OCI-LY7 (cell line): ENCODE data around the gene MED14. TPM values are rescaled to one million over a fixed set of nuclear protein-coding genes. Genes with fewer than 3 reads are reported as not detected.

ENCODE experiments used
- BruUV-seq: library from RNA; stranded (reverse); fragments of 400-500 nt; replicated peaks from 2 replicates; lab custom pipeline; 2021; lab: Mats Ljungman, UMichigan
- CTCF ChIA-PET: fragments of 300-600 bp; sonication (Branson Sonifier 250); formaldehyde crosslinking; loops from one replicate; lab custom pipeline; 2022; ENCODE audit warnings: antibody characterized with exemption; ENCODE audit not compliant: unreplicated experiment; lab: Charles Lee
- POLR2A ChIA-PET: fragments of 300-600 bp; sonication (Branson Sonifier 250); formaldehyde crosslinking; loops from one replicate; lab custom pipeline; 2022; ENCODE audit warnings: antibody characterized with exemption; lab: Charles Lee
- DNase-seq: peaks from one replicate; pipeline ENCODE4 v3.0.0-alpha.2; 2015; ENCODE audit warnings: low spot score
- H2AFZ ChIP-seq: fragments of 200-600 bp; sonication (generic), shearing (Covaris generic); 2 replicates; pipeline ENCODE4 v1.6.1; 2014; ENCODE audit warnings: mild to moderate bottlenecking, antibody characterized with exemption, low read length, moderate library complexity
- H3K27ac ChIP-seq: fragments of 200-600 bp; sonication (generic); 2 replicates; pipeline ENCODE4 v1.5.1; 2014; ENCODE audit warnings: mixed run types, low read depth, mild to moderate bottlenecking, moderate library complexity, low read length, inconsistent platforms; ENCODE audit not compliant: poor library complexity, severe bottlenecking
- H3K36me3 ChIP-seq: fragments of 200-600 bp; sonication (generic); 2 replicates; pipeline ENCODE4 v1.6.1; 2014; ENCODE audit warnings: mild to moderate bottlenecking, antibody characterized with exemption, low read length, moderate library complexity, mixed read lengths; ENCODE audit not compliant: insufficient read depth
- H3K4me1 ChIP-seq: fragments of 200-600 bp; sonication (generic); 2 replicates; pipeline ENCODE4 v1.5.1; 2014; ENCODE audit warnings: mild to moderate bottlenecking, low read length; ENCODE audit not compliant: insufficient read depth, poor library complexity, severe bottlenecking
- H3K4me2 ChIP-seq: fragments of 200-600 bp; sonication (generic); 2 replicates; pipeline ENCODE4 v1.6.1; 2014; ENCODE audit warnings: mild to moderate bottlenecking, low read length
- H3K4me3 ChIP-seq: fragments of 200-600 bp; sonication (generic); 2 replicates; pipeline ENCODE4 v1.5.1; 2014; ENCODE audit warnings: mild to moderate bottlenecking, low read depth, low read length; ENCODE audit not compliant: poor library complexity, severe bottlenecking
- H3K79me2 ChIP-seq: fragments of 200-600 bp; sonication (generic); 2 replicates; pipeline ENCODE4 v1.6.1; 2016; ENCODE audit warnings: low read depth, mild to moderate bottlenecking, low read length, moderate library complexity, mixed read lengths; ENCODE audit not compliant: insufficient read depth
- H3K9me2 ChIP-seq: fragments of 200-600 bp; sonication (generic); 2 replicates; pipeline ENCODE4 v1.6.1; 2016; ENCODE audit warnings: mild to moderate bottlenecking, low read length, mixed read lengths; ENCODE audit not compliant: insufficient read depth
- H3K9me3 ChIP-seq: fragments of 200-600 bp; sonication (generic); 2 replicates; pipeline ENCODE4 v1.6.1; 2014; ENCODE audit warnings: mild to moderate bottlenecking, mixed run types, low read length, mixed read lengths
- H4K20me1 ChIP-seq: fragments of 200-600 bp; sonication (generic); 2 replicates; pipeline ENCODE4 v1.6.1; 2014; ENCODE audit warnings: mild to moderate bottlenecking, antibody characterized with exemption, low read length, moderate library complexity, mixed read lengths; ENCODE audit not compliant: insufficient read depth
- CTCF ChIP-seq: fragments of 200-600 bp; sonication (generic); conservative IDR thresholded peaks from 2 replicates; pipeline ENCODE4 v1.5.1; 2014; ENCODE audit warnings: mild to moderate bottlenecking, antibody characterized with exemption, low read length, moderate library complexity, mixed read lengths
- EZH2phosphoT487 ChIP-seq: fragments of 200-600 bp; sonication (generic); IDR thresholded peaks from 2 replicates; pipeline ENCODE4 v1.6.1; 2018; ENCODE audit warnings: low read depth, borderline replicate concordance, mild to moderate bottlenecking, mixed run types, antibody characterized with exemption, low read length, moderate library complexity, mixed read lengths
- intact Hi-C: fragments of 100-400 bp; cut with micrococcal nuclease; formaldehyde crosslinking; loops from one replicate; pipeline ENCODE4 v1.10.0; 2022; ENCODE audit not compliant: unreplicated experiment
- total RNA-seq, 2 experiments: library from RNA; depleted of rRNA in 1 of 2; stranded (reverse); fragments of >200 nt in 1 of 2; shearing (Covaris generic) in 1 of 2; gene quantifications; 2 replicates each; pipeline ENCODE4 v1.2.3, GENCODE V29; 2014 to 2022

MED14 gene
- total RNA-seq, 2 experiments from 2014 or later, result 28.1 to 57.0 TPM

- H4K20me1 ChIP-seq, result no peaks in the 10 kb centered on the region
- no peak overlapping the region for H2AFZ ChIP-seq
- TF ChIP-seq CTCF, result no peak
- no peak for TF ChIP-seq EZH2phosphoT487
- H3K4me1 ChIP-seq, result no peaks in the 10 kb centered on the region
- H3K27ac ChIP-seq, result no peak overlapping the region
- H3K4me3 ChIP-seq, result no peak overlapping the region
- H3K9me3 ChIP-seq, result no peaks in the 10 kb centered on the region
- no peak for DNase-seq
- intact Hi-C loops, result no loop called here
- no TSS peak for BruUV-seq
- no peaks in the 10 kb centered on the region for H3K9me2 ChIP-seq
- CTCF ChIA-PET, result no interaction called here
- H3K4me2 ChIP-seq, result no peak overlapping the region
- H3K36me3 ChIP-seq, result peaks cover 78% of the 10 kb centered on the region
- POLR2A ChIA-PET, result interaction anchor here (0.7 to 1.1 kb wide), 3 partner anchors 8 to 26 kb away, joined by 3 read pairs; no protein-coding TSS in a partner anchor
- no peaks in the 10 kb centered on the region for H3K79me2 ChIP-seq
Observed at GRCh38 chrX:40685362-40685918, 49.9 kb downstream of the MED14 start.

- Histone ChIP-seq H3K9me3 (no peaks in the 10 kb centered on the region), H3K79me2 (no peaks in the 10 kb centered on the region), H3K4me2 (no peak overlapping the region), H3K4me3 (no peak overlapping the region), H2AFZ (no peak overlapping the region), H3K4me1 (no peaks in the 10 kb centered on the region), H4K20me1 (no peaks in the 10 kb centered on the region), H3K36me3 (peaks cover 82% of the 10 kb centered on the region), H3K9me2 (no peaks in the 10 kb centered on the region), H3K27ac (no peak overlapping the region)
- BruUV-seq, result no TSS peak
- CTCF ChIA-PET, result no interaction called here
- POLR2A ChIA-PET, result no interaction called here
- intact Hi-C loops, result no loop called here
- no peak for DNase-seq
- TF ChIP-seq CTCF, result no peak
- no peak for TF ChIP-seq EZH2phosphoT487
Observed at GRCh38 chrX:40684092-40684491, 51.2 kb downstream of the MED14 start.

GRCh38 chrX:40683245-40683644 is 52.1 kb downstream of the MED14 start:
- Histone ChIP-seq H3K4me1 (no peaks in the 10 kb centered on the region), H3K4me2 (no peak overlapping the region), H3K4me3 (no peak overlapping the region), H2AFZ (no peak overlapping the region), H3K9me3 (no peaks in the 10 kb centered on the region), H3K27ac (no peak overlapping the region), H3K9me2 (no peaks in the 10 kb centered on the region), H3K36me3 (peaks cover 83% of the 10 kb centered on the region), H3K79me2 (no peaks in the 10 kb centered on the region), H4K20me1 (no peaks in the 10 kb centered on the region)
- no TSS peak for BruUV-seq
- ChIA-PET POLR2A (no interaction called here), CTCF (interaction anchor here (0.5 kb wide), 1 partner anchor 52 kb away, joined by 3 read pairs; no protein-coding TSS in a partner anchor)
- DNase-seq, result no peak
- intact Hi-C loops, result no loop called here
- TF ChIP-seq CTCF (no peak), EZH2phosphoT487 (no peak)
